Motor neuron (in vitro differentiated cells): ENCODE results near the gene HPGD. TPM values are rescaled to one million over a fixed set of nuclear protein-coding genes. Genes with fewer than 3 reads are reported as not detected.

Experiments used
- ATAC-seq, 8 experiments: fragments of 200-7000 bp; cut with Tn5 transposase; replicated peaks in 6 of 8; 2 replicates each; pipeline ENCODE4 v1.8.0; 2021; ENCODE audit warnings: mild to moderate bottlenecking in 8 of 8, moderate library complexity in 8 of 8
- H3K27ac ChIP-seq, 2 donors: fragments of 250-450 bp; sonication (Bioruptor Pico); 2 replicates each; pipeline ENCODE4 v1.9.0; 2021; ENCODE audit warnings: antibody characterized with exemption in 2 of 2, mild to moderate bottlenecking in 2 of 2, moderate library complexity in 1 of 2
- H3K4me1 ChIP-seq, 2 donors: fragments of 250-450 bp; sonication (Bioruptor Pico); replicated peaks in 1 of 2; 2 replicates each; pipeline ENCODE4 v1.6.1; 2021; ENCODE audit warnings: antibody characterized with exemption in 2 of 2, mild to moderate bottlenecking in 2 of 2, moderate library complexity in 1 of 2
- H3K4me3 ChIP-seq, 5 donors: fragments of 250-450 bp; sonication (Bioruptor Pico); 2 replicates each; pipeline ENCODE4 v1.9.0; 2021; ENCODE audit warnings: antibody characterized with exemption in 5 of 5, mild to moderate bottlenecking in 5 of 5, moderate library complexity in 4 of 5
- WGBS, 10 experiments: fragments of 450-650 bp; shearing (Covaris generic); methylation state at CpG; one replicate each; pipeline ENCODE4 v1.0.0; 2022; 5-methylcytosine and 5-hydroxymethylcytosine counted together
- in situ Hi-C, 9 experiments: fragments of 400-800 bp; cut with MboI; loops; one replicate each; pipeline ENCODE4 v1.15.0; 2021; ENCODE audit warnings: low sequenced_read_pairs in 9 of 9, low pct_unique_long_range_greater_than_20kb in 2 of 9; ENCODE audit not compliant: unreplicated experiment in 9 of 9
- total RNA-seq, 8 experiments: library from RNA; unstranded; fragments of 300-600 nt; gene quantifications; 2 replicates each; pipeline versions ENCODE4 v1.2.3 to v1.2.4, GENCODE V29; 2022

The HPGD gene
- total RNA-seq, 8 experiments from 2014 or later, result 0.08 to 3.8 (median 0.96) TPM

- no peak for ATAC-seq
- no peaks in the 10 kb centered on the region for H3K4me1 ChIP-seq
- 59 to 100% (median 89%) methylated on average over 1 to 8 of the region's 10 CpGs; no CpG with 5 or more reads in 2 of the 10 experiments for WGBS, 10 experiments
- H3K27ac ChIP-seq, result no peak overlapping the region
- no peak overlapping the region for H3K4me3 ChIP-seq
- in situ Hi-C loops, result no loop called here
Measured at GRCh38 chr4:174540175-174540574, 17.9 kb upstream of the HPGD start.

GRCh38 chr4:174539571-174539970 is 17.3 kb upstream of the HPGD start:
- WGBS, 10 experiments, result 0 to 80% (median 67%) methylated on average over 1 to 3 of the region's 3 CpGs; no CpG with 5 or more reads in 3 of the 10 experiments
- no peak for ATAC-seq
- Histone ChIP-seq H3K4me1 (no peaks in the 10 kb centered on the region), H3K4me3 (no peak overlapping the region), H3K27ac (no peak overlapping the region)
- in situ Hi-C loops, result no loop called here

- H3K27ac ChIP-seq, result no peak overlapping the region
- no peak overlapping the region for H3K4me3 ChIP-seq
- in situ Hi-C loops, result no loop called here
- no peak for ATAC-seq
- 60 to 95% (median 88%) methylated on average over 1 to 4 of the region's 4 CpGs; no CpG with 5 or more reads in 4 of the 10 experiments for WGBS, 10 experiments
- no peaks in the 10 kb centered on the region for H3K4me1 ChIP-seq
Measured at GRCh38 chr4:174538876-174539250, 16.6 kb upstream of the HPGD start.

- in situ Hi-C loops, result no loop called here
- Histone ChIP-seq H3K4me1 (no peaks in the 10 kb centered on the region), H3K4me3 (no peak overlapping the region), H3K27ac (no peak overlapping the region)
- ATAC-seq, result peak in 3 of 8 experiments; percentile 29 to 60 (median 31)
- 40 to 100% (median 85%) methylated on average over 1 to 3 of the region's 4 CpGs; no CpG with 5 or more reads in 2 of the 10 experiments for WGBS, 10 experiments
Measured at GRCh38 chr4:174538123-174538875, 16.0 kb upstream of the HPGD start.

GRCh38 chr4:174537634-174538033 is 15.3 kb upstream of the HPGD start:
- WGBS, 10 experiments, result 13 to 92% (median 68%) methylated on average over 1 to 3 of the region's 3 CpGs
- H3K4me3 ChIP-seq, result no peak overlapping the region
- H3K4me1 ChIP-seq, result no peaks in the 10 kb centered on the region
- H3K27ac ChIP-seq, result no peak overlapping the region
- ATAC-seq, result no peak
- in situ Hi-C loops, result no loop called here

- H3K4me1 ChIP-seq, result no peaks in the 10 kb centered on the region
- 51 to 100% (median 87%) methylated on average over 1 to 3 of the region's 3 CpGs for WGBS, 10 experiments
- H3K27ac ChIP-seq, result no peak overlapping the region
- no peak for ATAC-seq
- in situ Hi-C loops, result no loop called here
- no peak overlapping the region for H3K4me3 ChIP-seq
Measured at GRCh38 chr4:174534461-174534860, 12.2 kb upstream of the HPGD start.

GRCh38 chr4:174532445-174532844 is 10.2 kb upstream of the HPGD start:
- no peak overlapping the region for H3K27ac ChIP-seq
- no peak overlapping the region for H3K4me3 ChIP-seq
- H3K4me1 ChIP-seq, result no peaks in the 10 kb centered on the region
- ATAC-seq, result no peak
- in situ Hi-C loops, result no loop called here

- in situ Hi-C loops, result no loop called here
- ATAC-seq, result no peak
- no peaks in the 10 kb centered on the region for H3K4me1 ChIP-seq
Measured at GRCh38 chr4:174531486-174531885, 9.2 kb upstream of the HPGD start.

GRCh38 chr4:174528226-174528625 is 5.9 kb upstream of the HPGD start:
- in situ Hi-C loops, result no loop called here
- no peaks in the 10 kb centered on the region for H3K4me1 ChIP-seq
- 80 to 100% (median 100%) methylated on average over 1 of the region's 1 CpG; no CpG with 5 or more reads in 3 of the 10 experiments for WGBS, 10 experiments
- no peak overlapping the region for H3K4me3 ChIP-seq
- H3K27ac ChIP-seq, result no peak overlapping the region
- ATAC-seq, result peak in 1 of 8 experiments; percentile 17

More at GRCh38 chr4:174531486-174531885, 9.2 kb upstream of the HPGD start:
- no peak overlapping the region for H3K4me3 ChIP-seq
- H3K27ac ChIP-seq, result no peak overlapping the region

- no peak for ATAC-seq
- in situ Hi-C loops, result no loop called here
- 69 to 100% (median 87%) methylated on average over 3 to 7 of the region's 7 CpGs; no CpG with 5 or more reads in 2 of the 10 experiments for WGBS, 10 experiments
Measured at GRCh38 chr4:174526731-174527130, 4.4 kb upstream of the HPGD start.

GRCh38 chr4:174524242-174524641 is 2.0 kb upstream of the HPGD start:
- no peak for ATAC-seq
- 49 to 100% (median 65%) methylated on average over 2 to 4 of the region's 4 CpGs; no CpG with 5 or more reads in 2 of the 10 experiments for WGBS, 10 experiments
- in situ Hi-C loops, result no loop called here
- no peaks in the 10 kb centered on the region for H3K4me1 ChIP-seq
- H3K4me3 ChIP-seq, result no peak overlapping the region
- H3K27ac ChIP-seq, result no peak overlapping the region

More at GRCh38 chr4:174526731-174527130, 4.4 kb upstream of the HPGD start:
- Histone ChIP-seq H3K4me3 (no peak overlapping the region), H3K4me1 (no peaks in the 10 kb centered on the region), H3K27ac (no peak overlapping the region)

- Histone ChIP-seq H3K27ac (no peak overlapping the region), H3K4me1 (no peaks in the 10 kb centered on the region), H3K4me3 (peak overlapping the region; percentile 38 to 65 (median 50))
- 0 to 40% (median 16%) methylated on average over 2 to 10 of the region's 10 CpGs; no CpG with 5 or more reads in 1 of the 10 experiments for WGBS, 10 experiments
- ATAC-seq, result peak in 6 of 8 experiments; percentile 6 to 34 (median 11)
- in situ Hi-C loops, result no loop called here
Measured at GRCh38 chr4:174523025-174523693, 871 bp upstream of the HPGD start.

- H3K4me3 ChIP-seq, result peak overlapping the region; percentile 38 to 65 (median 50)
- H3K4me1 ChIP-seq, result no peaks in the 10 kb centered on the region
- WGBS, 10 experiments, result 0 to 27% (median 6%) methylated on average over 1 to 8 of the region's 12 CpGs; no CpG with 5 or more reads in 4 of the 10 experiments
- H3K27ac ChIP-seq, result no peak overlapping the region
- in situ Hi-C loops, result no loop called here
- peak; percentile 29 to 69 (median 54) for ATAC-seq
Measured at GRCh38 chr4:174521800-174522182, 497 bp downstream of the HPGD start.
